Caco-2 (cell line): ENCODE data around the gene FBLN1. TPM values are rescaled to one million over a fixed set of nuclear protein-coding genes. Genes with fewer than 3 reads are reported as not detected.

Source experiments
- BruUV-seq: library from RNA; stranded (reverse); fragments of 400-500 nt; replicated peaks from 2 replicates; lab custom pipeline; 2021; lab: Mats Ljungman, UMichigan
- CTCF ChIA-PET: fragments of 300-600 bp; sonication (Branson Sonifier 250); formaldehyde crosslinking; loops from one replicate; lab custom pipeline; 2022; ENCODE audit warnings: antibody characterized with exemption; lab: Charles Lee
- POLR2A ChIA-PET: fragments of 300-600 bp; sonication (Branson Sonifier 250); formaldehyde crosslinking; loops from one replicate; lab custom pipeline; 2022; ENCODE audit warnings: antibody characterized with exemption; lab: Charles Lee
- DNase-seq, 2 experiments: peaks; one replicate each; pipeline versions ENCODE4 v3.0.0 to v3.0.0-alpha.2; 2020 to 2022
- H3K27me3 ChIP-seq: replicated peaks from 2 replicates; pipeline ENCODE4 v1.6.0; 2011; ENCODE audit warnings: low read length; ENCODE audit not compliant: control insufficient read depth, insufficient read depth
- H3K36me3 ChIP-seq: 2 replicates; pipeline ENCODE4 v1.5.1; 2011; ENCODE audit warnings: low read length; ENCODE audit not compliant: control insufficient read depth, insufficient read depth
- H3K4me1 ChIP-seq: fragments of 250-450 bp; sonication (Bioruptor Pico); 2 replicates; pipeline ENCODE4 v1.5.1; 2020; ENCODE audit warnings: mild to moderate bottlenecking
- H3K4me3 ChIP-seq: 2 replicates; pipeline ENCODE4 v1.5.1; 2011; ENCODE audit warnings: low read depth, mild to moderate bottlenecking, control low read depth, low read length
- H3K9me3 ChIP-seq: fragments of 250-450 bp; sonication (Bioruptor Pico); 2 replicates; pipeline ENCODE4 v1.5.1; 2020; ENCODE audit warnings: mild to moderate bottlenecking, moderate library complexity
- H3K27ac Mint-ChIP-seq: one replicate; pipeline ENCODE4 v1.8.0; 2022; ENCODE audit warnings: mixed read lengths; ENCODE audit not compliant: unreplicated experiment
- H3K27me3 Mint-ChIP-seq: one replicate; pipeline ENCODE4 v1.8.0; 2022; ENCODE audit warnings: mixed read lengths; ENCODE audit not compliant: insufficient read depth, unreplicated experiment
- H3K36me3 Mint-ChIP-seq: one replicate; pipeline ENCODE4 v1.8.0; 2022; ENCODE audit warnings: mild to moderate bottlenecking, mixed read lengths; ENCODE audit not compliant: insufficient read depth, unreplicated experiment
- H3K4me1 Mint-ChIP-seq: one replicate; pipeline ENCODE4 v1.8.0; 2022; ENCODE audit warnings: low read depth, mixed read lengths; ENCODE audit not compliant: unreplicated experiment
- H3K4me3 Mint-ChIP-seq: one replicate; pipeline ENCODE4 v1.8.0; 2022; ENCODE audit warnings: mild to moderate bottlenecking, moderate library complexity, mixed read lengths; ENCODE audit not compliant: unreplicated experiment
- H3K9me3 Mint-ChIP-seq: one replicate; pipeline ENCODE4 v1.8.0; 2022; ENCODE audit warnings: mixed read lengths; ENCODE audit not compliant: unreplicated experiment
- CTCF ChIP-seq, 2 experiments: fragments of 200-600 bp in 1 of 2; IDR thresholded peaks; 1 replicate in 1 of 2; 2 replicates in 1 of 2; pipeline versions ENCODE4 v1.5.1 to v1.8.0; 2011 to 2022; ENCODE audit warnings: antibody characterized with exemption in 1 of 2, control low read depth in 1 of 2, inconsistent platforms in 1 of 2, low read depth in 1 of 2, low read length in 1 of 2, mild to moderate bottlenecking in 1 of 2, moderate library complexity in 1 of 2; ENCODE audit not compliant: insufficient read depth in 1 of 2, severe bottlenecking in 1 of 2, unreplicated experiment in 1 of 2
- intact Hi-C: fragments of 100-400 bp; cut with micrococcal nuclease; formaldehyde crosslinking; loops from one replicate; pipeline ENCODE4 v1.10.0; 2022; ENCODE audit not compliant: unreplicated experiment
- total RNA-seq: library from RNA; stranded (reverse); gene quantifications from 2 replicates; pipeline ENCODE4 v1.2.3, GENCODE V29; 2022

Gene FBLN1
- total RNA-seq, 1 experiment from 2014 or later, result 519 TPM

GRCh38 chr22:45568213-45568612, 65.5 kb downstream of the FBLN1 start:
- H3K27ac Mint-ChIP-seq, result no peak overlapping the region
- Histone ChIP-seq H3K4me3 (no peak overlapping the region), H3K36me3 (no peaks in the 10 kb centered on the region), H3K9me3 (peaks cover 16% of the 10 kb centered on the region), H3K27me3 (no peaks in the 10 kb centered on the region), H3K4me1 (peaks cover 5% of the 10 kb centered on the region; the same call in 1 of the 2 replicates)
- H3K27me3 Mint-ChIP-seq, result no peaks in the 10 kb centered on the region
- no peaks in the 10 kb centered on the region for H3K4me1 Mint-ChIP-seq
- no peak for DNase-seq
- ChIA-PET CTCF (no interaction called here), POLR2A (no interaction called here)
- H3K9me3 Mint-ChIP-seq, result peaks cover 27% of the 10 kb centered on the region
- H3K36me3 Mint-ChIP-seq, result peaks cover 33% of the 10 kb centered on the region
- intact Hi-C loops, result no loop called here
- no peak overlapping the region for H3K4me3 Mint-ChIP-seq
- TF ChIP-seq CTCF (IDR thresholded peaks at IDR 0.05; ENCODE audit: insufficient read depth in 1 of 2, low read depth in 1 of 2, low read length in 1 of 2, severe bottlenecking in 1 of 2, unreplicated experiment in 1 of 2), result no peak
- no TSS peak for BruUV-seq

GRCh38 chr22:45571089-45571488, 68.4 kb downstream of the FBLN1 start:
- H3K27ac Mint-ChIP-seq, result no peak overlapping the region
- intact Hi-C loops, result no loop called here
- Histone ChIP-seq H3K4me3 (no peak overlapping the region), H3K36me3 (no peaks in the 10 kb centered on the region), H3K9me3 (peaks cover 16% of the 10 kb centered on the region), H3K27me3 (no peaks in the 10 kb centered on the region), H3K4me1 (peaks cover 5% of the 10 kb centered on the region; the same call in 1 of the 2 replicates)
- no TSS peak for BruUV-seq
- CTCF ChIA-PET, result no interaction called here
- H3K4me3 Mint-ChIP-seq, result no peak overlapping the region
- no peak for DNase-seq
- H3K27me3 Mint-ChIP-seq, result no peaks in the 10 kb centered on the region
- no peak for TF ChIP-seq CTCF (IDR thresholded peaks at IDR 0.05; ENCODE audit: insufficient read depth in 1 of 2, low read depth in 1 of 2, low read length in 1 of 2, severe bottlenecking in 1 of 2, unreplicated experiment in 1 of 2)
- H3K9me3 Mint-ChIP-seq, result peaks cover 27% of the 10 kb centered on the region
- peaks cover 17% of the 10 kb centered on the region for H3K36me3 Mint-ChIP-seq
- no peaks in the 10 kb centered on the region for H3K4me1 Mint-ChIP-seq
- POLR2A ChIA-PET, result no interaction called here

GRCh38 chr22:45572444-45572843, 69.8 kb downstream of the FBLN1 start:
- H3K9me3 ChIP-seq, result peaks cover 16% of the 10 kb centered on the region
- DNase-seq, result peak in 1 of 2 experiments; percentile 40
- H3K4me3 Mint-ChIP-seq, result no peak overlapping the region
- H3K4me1 Mint-ChIP-seq, result no peaks in the 10 kb centered on the region
- H3K9me3 Mint-ChIP-seq, result peaks cover 27% of the 10 kb centered on the region
- no peaks in the 10 kb centered on the region for H3K27me3 Mint-ChIP-seq
- H3K27ac Mint-ChIP-seq, result no peak overlapping the region
- intact Hi-C loops, result no loop called here
- no peaks in the 10 kb centered on the region for H3K27me3 ChIP-seq
- no peaks in the 10 kb centered on the region for H3K36me3 ChIP-seq
- H3K36me3 Mint-ChIP-seq, result peaks cover 5% of the 10 kb centered on the region
- POLR2A ChIA-PET, result no interaction called here
- BruUV-seq, result no TSS peak
- no peak for TF ChIP-seq CTCF (IDR thresholded peaks at IDR 0.05; ENCODE audit: insufficient read depth in 1 of 2, low read depth in 1 of 2, low read length in 1 of 2, severe bottlenecking in 1 of 2, unreplicated experiment in 1 of 2)
- no peak overlapping the region for H3K4me3 ChIP-seq
- H3K4me1 ChIP-seq, result peaks cover 5% of the 10 kb centered on the region; the same call in 1 of the 2 replicates
- CTCF ChIA-PET, result no interaction called here
